ENCODE measurements around the gene C4B. TPM values are rescaled to one million over a fixed set of nuclear protein-coding genes. Genes with fewer than 3 reads are reported as not detected.

Gene C4B
- total and polyA plus RNA-seq, 2 donors (not counting 3 experiments of a cell fraction or from before 2014, with no cell fraction given): 4.4 to 6.3 TPM

- peak overlapping the region; percentile 48 for H2AFZ ChIP-seq (ENCODE audit: low read depth, low read length)
- CTCF ChIA-PET: interaction anchor here (1.3 to 2.4 kb wide), 2 partner anchors 11 to 16 kb away, joined by 7 to 10 read pairs; no protein-coding TSS in a partner anchor
- POLR2A ChIA-PET: no interaction called here
- FAIRE-seq (no peak), DNase-seq (ENCODE audit: low read depth, low spot score) (peak; percentile 68)
- H3K4me3 ChIP-seq (replicated peaks in 1 of 3; ENCODE audit: insufficient read depth in 1 of 3, low read depth in 1 of 3, low read length in 3 of 3): no peak overlapping the region
- TF ChIP-seq FOS (IDR thresholded peaks at IDR 0.05; ENCODE audit: borderline replicate concordance, insufficient read depth, low read length) (peak; percentile 74), MAX (IDR thresholded peaks at IDR 0.05; ENCODE audit: insufficient read depth, insufficient read length) (no peak), JUN (IDR thresholded peaks at IDR 0.05; ENCODE audit: borderline replicate concordance, insufficient read depth, insufficient read length, low read depth) (peak; percentile 52)
- no peak overlapping the region for H3K27ac ChIP-seq (ENCODE audit: insufficient read depth, low read depth, low read length)
- intact Hi-C loops (cut with micrococcal nuclease): loop anchor here (10.0 kb wide), 2 partner anchors 148 to 748 kb away; partner anchors contain the start of genes GPSM3 and PBX2
- no peaks in the 10 kb centered on the region for H4K20me1 ChIP-seq (replicated peaks; ENCODE audit: control insufficient read depth, extremely low read depth, insufficient read depth, low read length)
- peaks cover 0 to 3% of the 10 kb centered on the region in 2 experiments for H3K27me3 ChIP-seq (ENCODE audit: control insufficient read depth in 2 of 2, insufficient read depth in 2 of 2, low read length in 2 of 2)
- H3K36me3 ChIP-seq (ENCODE audit: control insufficient read depth in 2 of 2, extremely low read depth in 1 of 2, insufficient read depth in 2 of 2, low read length in 2 of 2): no peaks in the 10 kb centered on the region
- H3K9me3 ChIP-seq (replicated peaks; ENCODE audit: control insufficient read depth, insufficient read depth, low read length): no peaks in the 10 kb centered on the region
- H3K9me1 ChIP-seq (replicated peaks; ENCODE audit: control insufficient read depth, extremely low read depth, insufficient read depth, low read length): no peaks in the 10 kb centered on the region
- BruUV-seq (replicated peaks): no TSS peak
- no peak overlapping the region for H3K4me2 ChIP-seq (ENCODE audit: insufficient read depth, low read length)
- H3K4me1 ChIP-seq (ENCODE audit: control insufficient read depth, extremely low read depth, insufficient read depth, low read length): peaks cover 10% of the 10 kb centered on the region
- no peaks in the 10 kb centered on the region for H3K79me2 ChIP-seq (ENCODE audit: control insufficient read depth, insufficient read depth, low read length)
- no peak overlapping the region for H3K9ac ChIP-seq (replicated peaks; ENCODE audit: extremely low read depth, insufficient read depth, low read length)
- dilution Hi-C loops (cut with MboI; ENCODE audit: extremely low pct_ligation_motif_present, low sequenced_read_pairs): no loop called here
These were observed 32.5 kb downstream of the C4B start for GRCh38 chr6:32047084-32047478.

- no peak overlapping the region for H3K27ac ChIP-seq (ENCODE audit: insufficient read depth, low read depth, low read length)
These were observed 32.9 kb downstream of the C4B start for GRCh38 chr6:32047539-32047854.

More at GRCh38 chr6:32047539-32047854, 32.9 kb downstream of the C4B start:
- Histone ChIP-seq H3K4me3 (replicated peaks in 1 of 3; ENCODE audit: insufficient read depth in 1 of 3, low read depth in 1 of 3, low read length in 3 of 3) (no peak overlapping the region), H2AFZ (ENCODE audit: low read depth, low read length) (peak overlapping the region; percentile 48), H3K36me3 (ENCODE audit: control insufficient read depth in 2 of 2, extremely low read depth in 1 of 2, insufficient read depth in 2 of 2, low read length in 2 of 2) (no peaks in the 10 kb centered on the region), H3K9me3 (replicated peaks; ENCODE audit: control insufficient read depth, insufficient read depth, low read length) (no peaks in the 10 kb centered on the region), H3K4me1 (ENCODE audit: control insufficient read depth, extremely low read depth, insufficient read depth, low read length) (peaks cover 10% of the 10 kb centered on the region), H3K9me1 (replicated peaks; ENCODE audit: control insufficient read depth, extremely low read depth, insufficient read depth, low read length) (no peaks in the 10 kb centered on the region), H3K9ac (replicated peaks; ENCODE audit: extremely low read depth, insufficient read depth, low read length) (no peak overlapping the region), H4K20me1 (replicated peaks; ENCODE audit: control insufficient read depth, extremely low read depth, insufficient read depth, low read length) (no peaks in the 10 kb centered on the region), H3K27me3 (ENCODE audit: control insufficient read depth in 2 of 2, insufficient read depth in 2 of 2, low read length in 2 of 2) (peaks cover 0 to 3% of the 10 kb centered on the region in 2 experiments), H3K79me2 (ENCODE audit: control insufficient read depth, insufficient read depth, low read length) (no peaks in the 10 kb centered on the region), H3K4me2 (ENCODE audit: insufficient read depth, low read length) (no peak overlapping the region)
- DNase-seq (ENCODE audit: low read depth, low spot score) (no peak), FAIRE-seq (no peak)
- ChIA-PET POLR2A (no interaction called here), CTCF (interaction anchor here (0.8 to 2.4 kb wide), 3 partner anchors 11 to 71 kb away, joined by 3 to 10 read pairs (median 7); no protein-coding TSS in a partner anchor)
- intact Hi-C loops (cut with micrococcal nuclease): loop anchor here (10.0 kb wide), 2 partner anchors 147 to 747 kb away; partner anchors contain the start of genes GPSM3 and PBX2
- dilution Hi-C loops (cut with MboI; ENCODE audit: extremely low pct_ligation_motif_present, low sequenced_read_pairs): no loop called here
- BruUV-seq (replicated peaks): no TSS peak
- no peak for TF ChIP-seq MYC (IDR thresholded peaks at IDR 0.05; ENCODE audit: low read depth, low read length)
- no peak for TF ChIP-seq MAX (IDR thresholded peaks at IDR 0.05; ENCODE audit: insufficient read depth, insufficient read length)
- no peak for TF ChIP-seq EZH2 (IDR thresholded peaks at IDR 0.05; ENCODE audit: borderline replicate concordance, low read depth, low read length, severe bottlenecking)
- TF ChIP-seq JUN (IDR thresholded peaks at IDR 0.05; ENCODE audit: borderline replicate concordance, insufficient read depth, insufficient read length, low read depth): no peak
- TF ChIP-seq FOS (IDR thresholded peaks at IDR 0.05; ENCODE audit: borderline replicate concordance, insufficient read depth, low read length): no peak
- no peak for TF ChIP-seq GATA2 (IDR thresholded peaks at IDR 0.05; ENCODE audit: insufficient read depth, insufficient read length, low read depth, low read length)
- no peak for TF ChIP-seq POLR2AphosphoS5 (IDR thresholded peaks at IDR 0.05; ENCODE audit: insufficient read depth, low read depth, low read length)
- no peak for TF ChIP-seq POLR2A (IDR thresholded peaks at IDR 0.05; ENCODE audit: low read depth, low read length)
- no peak for TF ChIP-seq CTCF (IDR thresholded peaks at IDR 0.05; ENCODE audit: extremely low read depth in 1 of 2, insufficient read depth in 1 of 2, low read depth in 1 of 2, low read length in 2 of 2)
